Endothelial cell of umbilical vein (primary cell): ENCODE data around the gene SRM. TPM values are rescaled to one million over a fixed set of nuclear protein-coding genes. Genes with fewer than 3 reads are reported as not detected.

Experiments
- BruUV-seq: library from RNA; stranded (reverse); fragments of 400-500 nt; replicated peaks from 2 replicates; lab custom pipeline; 2021; lab: Mats Ljungman, UMichigan
- CTCF ChIA-PET: fragments of 300-600, 350-600 bp; sonication (Branson Sonifier 250); formaldehyde crosslinking; loops from one replicate; lab custom pipeline; 2021; ENCODE audit warnings: antibody characterized with exemption, inconsistent platforms; lab: Charles Lee
- POLR2A ChIA-PET: fragments of 300-600, 350-600 bp; sonication (Branson Sonifier 250); formaldehyde crosslinking; loops from one replicate; lab custom pipeline; 2021; ENCODE audit warnings: antibody characterized with exemption, inconsistent platforms; lab: Charles Lee
- DNase-seq: peaks from one replicate; pipeline ENCODE4 v3.0.0-alpha.2; 2011; ENCODE audit warnings: low read depth, low spot score
- FAIRE-seq: peaks from 2 replicates; lab custom pipeline; 2011; peaks lifted over from hg19 to GRCh38; lab: Jason Lieb, UNC
- H2AFZ ChIP-seq: 2 replicates; pipeline ENCODE4 v1.6.0; 2012; ENCODE audit warnings: low read depth, low read length, control low read depth, inconsistent platforms
- H3K27ac ChIP-seq: 2 replicates; pipeline ENCODE4 v1.5.1; 2011; ENCODE audit warnings: low read depth, mild to moderate bottlenecking, control low read depth, low read length, moderate library complexity; ENCODE audit not compliant: insufficient read depth
- H3K27me3 ChIP-seq, 2 experiments: 2 replicates each; pipeline versions ENCODE4 v1.6.0 to v1.6.1; 2011; ENCODE audit warnings: low read length in 2 of 2, mixed read lengths in 1 of 2; ENCODE audit not compliant: control insufficient read depth in 2 of 2, insufficient read depth in 2 of 2
- H3K36me3 ChIP-seq, 2 experiments: 2 replicates in 1 of 2; 3 replicates in 1 of 2; pipeline ENCODE4 v1.5.1; 2011; ENCODE audit warnings: low read length in 2 of 2, mild to moderate bottlenecking in 1 of 2, moderate library complexity in 1 of 2; ENCODE audit not compliant: control insufficient read depth in 2 of 2, insufficient read depth in 2 of 2; ENCODE audit errors: extremely low read depth in 1 of 2
- H3K4me1 ChIP-seq: 3 replicates; pipeline ENCODE4 v1.5.1; 2011; ENCODE audit warnings: mild to moderate bottlenecking, low read length; ENCODE audit not compliant: control insufficient read depth, insufficient read depth; ENCODE audit errors: extremely low read depth
- H3K4me2 ChIP-seq: 2 replicates; pipeline ENCODE4 v1.6.1; 2011; ENCODE audit warnings: low read length, control low read depth, mixed read lengths; ENCODE audit not compliant: insufficient read depth
- H3K4me3 ChIP-seq, 3 experiments: fragments of 200-600 bp in 1 of 3; sonication (generic), shearing (Covaris generic) in 1 of 3; replicated peaks in 1 of 3; 2 replicates each; pipeline ENCODE4 v1.5.1; 2011 to 2016; ENCODE audit warnings: control low read depth in 3 of 3, low read length in 3 of 3, mild to moderate bottlenecking in 2 of 3, inconsistent platforms in 1 of 3, low read depth in 1 of 3, moderate library complexity in 1 of 3; ENCODE audit not compliant: insufficient read depth in 1 of 3
- H3K79me2 ChIP-seq: 2 replicates; pipeline ENCODE4 v1.6.0; 2012; ENCODE audit warnings: low read length, inconsistent platforms; ENCODE audit not compliant: control insufficient read depth, insufficient read depth
- H3K9ac ChIP-seq: replicated peaks from 2 replicates; pipeline ENCODE3; 2011; ENCODE audit warnings: low read length, control low read depth; ENCODE audit not compliant: insufficient read depth; ENCODE audit errors: extremely low read depth
- H3K9me1 ChIP-seq: replicated peaks from 3 replicates; pipeline ENCODE4 v1.6.0; 2011; ENCODE audit warnings: mild to moderate bottlenecking, low read length; ENCODE audit not compliant: control insufficient read depth, insufficient read depth; ENCODE audit errors: extremely low read depth
- H3K9me3 ChIP-seq: replicated peaks from 2 replicates; pipeline ENCODE4 v1.5.1; 2012; ENCODE audit warnings: low read length, inconsistent platforms; ENCODE audit not compliant: control insufficient read depth, insufficient read depth
- H4K20me1 ChIP-seq: replicated peaks from 2 replicates; pipeline ENCODE3; 2011; ENCODE audit warnings: mild to moderate bottlenecking, low read length; ENCODE audit not compliant: control insufficient read depth, insufficient read depth; ENCODE audit errors: extremely low read depth
- CTCF ChIP-seq, 2 donors: IDR thresholded peaks; 1 replicate in 1 of 2; 2 replicates in 1 of 2; pipeline ENCODE4 v1.5.1; 2011; ENCODE audit warnings: low read length in 2 of 2, mild to moderate bottlenecking in 2 of 2, moderate library complexity in 2 of 2, control low read depth in 1 of 2, inconsistent platforms in 1 of 2, low read depth in 1 of 2; ENCODE audit not compliant: insufficient read depth in 1 of 2; ENCODE audit errors: extremely low read depth in 1 of 2
- EZH2 ChIP-seq: IDR thresholded peaks from 2 replicates; pipeline ENCODE4 v1.6.1; 2012; ENCODE audit warnings: borderline replicate concordance, low read depth, mild to moderate bottlenecking, moderate library complexity, low read length, inconsistent platforms; ENCODE audit not compliant: severe bottlenecking
- FOS ChIP-seq: IDR thresholded peaks from 2 replicates; pipeline ENCODE4 v1.6.1; 2011; ENCODE audit warnings: mild to moderate bottlenecking, low read length, moderate library complexity, borderline replicate concordance; ENCODE audit not compliant: insufficient read depth
- GATA2 ChIP-seq: IDR thresholded peaks from 2 replicates; pipeline ENCODE4 v1.7.0; 2011; ENCODE audit warnings: low read depth, mild to moderate bottlenecking, moderate library complexity, mixed read lengths, low read length; ENCODE audit not compliant: insufficient read length, insufficient read depth
- JUN ChIP-seq: IDR thresholded peaks from 2 replicates; pipeline ENCODE4 v1.6.1; 2011; ENCODE audit warnings: borderline replicate concordance, low read depth; ENCODE audit not compliant: insufficient read length, insufficient read depth
- MYC ChIP-seq: IDR thresholded peaks from one replicate; pipeline ENCODE4 v1.6.1; 2011; ENCODE audit warnings: mild to moderate bottlenecking, low read depth, low read length
- POLR2A ChIP-seq: IDR thresholded peaks from 2 replicates; pipeline ENCODE4 v1.6.1; 2012; ENCODE audit warnings: low read depth, mild to moderate bottlenecking, control low read depth, low read length
- POLR2AphosphoS5 ChIP-seq: IDR thresholded peaks from 2 replicates; pipeline ENCODE4 v1.6.1; 2012; ENCODE audit warnings: low read depth, mild to moderate bottlenecking, control low read depth, low read length, moderate library complexity; ENCODE audit not compliant: insufficient read depth
- dilution Hi-C: fragments of 300-500 bp; cut with MboI; formaldehyde crosslinking; loops from one replicate; pipeline ENCODE4 v1.15.0; 2019; ENCODE audit warnings: low sequenced_read_pairs; ENCODE audit not compliant: extremely low pct_ligation_motif_present
- intact Hi-C: fragments of 100-400 bp; cut with micrococcal nuclease; formaldehyde crosslinking; loops from one replicate; pipeline ENCODE4 v1.10.0; 2022
- polyA plus RNA-seq, 4 experiments: library from polyadenylated mRNA; depleted of rRNA in 3 of 4; stranded (reverse) in 3 of 4; unstranded in 1 of 4; fragments of >200 nt; gene quantifications; 2 replicates each; pipeline versions ENCODE4 v1.2.1 to v1.2.3, GENCODE V29; 2011 to 2012; ENCODE audit warnings: missing spikeins in 1 of 4
- total RNA-seq: library from RNA; stranded (reverse); gene quantifications from 2 replicates; pipeline ENCODE4 v1.2.3, GENCODE V29; 2021
- TF ChIP-seq, protein P1 (sequence below): IDR thresholded peaks from 2 replicates; pipeline ENCODE4 v1.6.1; 2011; ENCODE audit not compliant: insufficient read depth, insufficient read length

SRM gene
- total and polyA plus RNA-seq, 2 donors (not counting 3 experiments of a cell fraction or from before 2014, with no cell fraction given): 81.3 to 172 TPM

- peaks cover 19% of the 10 kb centered on the region for H3K79me2 ChIP-seq
- no peak overlapping the region for H3K4me2 ChIP-seq
- H3K36me3 ChIP-seq: peaks cover 7 to 18% of the 10 kb centered on the region in 2 experiments
- CTCF ChIA-PET: interaction anchor here (4.1 kb wide), 1 partner anchor 25 kb away, joined by 69 read pairs; no protein-coding TSS in a partner anchor
- no peak overlapping the region for H3K9ac ChIP-seq
- no peak for FAIRE-seq
- no peak for TF ChIP-seq EZH2
- TF ChIP-seq POLR2AphosphoS5: no peak
- TF ChIP-seq CTCF (IDR thresholded peaks at IDR 0.05; ENCODE audit: extremely low read depth in 1 of 2, insufficient read depth in 1 of 2, low read depth in 1 of 2, low read length in 2 of 2): no peak
- no peak for TF ChIP-seq POLR2A
- TF ChIP-seq FOS: no peak
- no peak for TF ChIP-seq GATA2
- TF ChIP-seq, protein P1, sequence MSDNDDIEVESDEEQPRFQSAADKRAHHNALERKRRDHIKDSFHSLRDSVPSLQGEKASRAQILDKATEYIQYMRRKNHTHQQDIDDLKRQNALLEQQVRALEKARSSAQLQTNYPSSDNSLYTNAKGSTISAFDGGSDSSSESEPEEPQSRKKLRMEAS: no peak
- no peak for TF ChIP-seq MYC
- no peak for TF ChIP-seq JUN
- POLR2A ChIA-PET: no interaction called here
- H3K27ac ChIP-seq: no peak overlapping the region
- H4K20me1 ChIP-seq: no peaks in the 10 kb centered on the region
- H3K9me3 ChIP-seq: no peaks in the 10 kb centered on the region
- no TSS peak for BruUV-seq
- no peaks in the 10 kb centered on the region for H3K27me3 ChIP-seq
- no peaks in the 10 kb centered on the region for H3K9me1 ChIP-seq
- H2AFZ ChIP-seq: no peak overlapping the region
- H3K4me1 ChIP-seq: peaks cover 13% of the 10 kb centered on the region
- intact Hi-C loops (loop anchor here (5.0 kb wide), 1 partner anchor 34 kb away; the partner anchor contains the start of gene EXOSC10), dilution Hi-C loops (no loop called here)
- DNase-seq: no peak
- H3K4me3 ChIP-seq: no peak overlapping the region
Observed at GRCh38 chr1:11062965-11063401, 3.2 kb upstream of the SRM start.
